Measurements from ENCODE around the gene LACRT.

GRCh38 chr12:54661048-54661447 lies 26.4 kb upstream of the LACRT start:
- TF ChIP-seq CTCF (IDR thresholded peaks at IDR 0.05) (no peak), ZFX (IDR thresholded peaks at IDR 0.05; ENCODE audit: borderline replicate concordance) (no peak)
